HepG2 (cell line): ENCODE measurements around the gene CRTC2. TPM values are rescaled to one million over a fixed set of nuclear protein-coding genes. Genes with fewer than 3 reads are reported as not detected.

Experiments
- ATAC-seq: fragments of 200-7000 bp; cut with Tn5 transposase; 3 replicates; pipeline ENCODE4 v1.9.1; 2020; ENCODE audit warnings: mild to moderate bottlenecking, moderate library complexity
- BruUV-seq: library from RNA; stranded (reverse); fragments of 400-500 nt; replicated peaks from 2 replicates; lab custom pipeline; 2021; lab: Mats Ljungman, UMichigan
- CTCF ChIA-PET: fragments of 300-600 bp; formaldehyde crosslinking; extraction: SDS; loops from one replicate; lab custom pipeline; 2021; ENCODE audit warnings: low total read pairs, inconsistent platforms, low intra/inter-chr PET ratio; lab: Yijun Ruan, JAX
- POLR2A ChIA-PET: fragments of 350-600 bp; sonication (Branson Sonifier 250); formaldehyde crosslinking; loops from one replicate; lab custom pipeline; 2020; ENCODE audit warnings: antibody characterized with exemption, inconsistent platforms; lab: Yijun Ruan, JAX
- DNase-seq: peaks from one replicate; pipeline ENCODE4 v3.0.0-alpha.2; 2015; ENCODE audit warnings: low spot score
- FAIRE-seq: peaks from 3 replicates; lab custom pipeline; 2011; peaks lifted over from hg19 to GRCh38; lab: Jason Lieb, UNC
- H2AFZ ChIP-seq: one replicate; pipeline ENCODE4 v1.6.1; 2011; ENCODE audit warnings: low read length, inconsistent platforms
- H3K27ac ChIP-seq: fragments of 300-600 bp; 3 replicates; pipeline ENCODE4 v1.8.0; 2011; ENCODE audit warnings: mixed run types, mild to moderate bottlenecking, mixed read lengths, low read length, inconsistent platforms; ENCODE audit not compliant: insufficient read depth; ENCODE audit errors: extremely low read length
- H3K27me3 ChIP-seq, 2 experiments: fragments of 200-600 bp in 1 of 2; 2 replicates in 1 of 2; 3 replicates in 1 of 2; pipeline versions ENCODE4 v1.6.0 to v1.8.0; 2011; ENCODE audit warnings: low read length in 2 of 2, mild to moderate bottlenecking in 2 of 2, moderate library complexity in 2 of 2, inconsistent platforms in 1 of 2; ENCODE audit not compliant: insufficient read depth in 2 of 2, control insufficient read depth in 1 of 2
- H3K36me3 ChIP-seq, 2 experiments: fragments of 200-600 bp in 1 of 2; replicated peaks in 1 of 2; 2 replicates in 1 of 2; 3 replicates in 1 of 2; pipeline versions ENCODE4 v1.5.1 to v1.8.0; 2011; ENCODE audit warnings: low read length in 2 of 2, inconsistent platforms in 1 of 2; ENCODE audit not compliant: insufficient read depth in 2 of 2, control insufficient read depth in 1 of 2
- H3K4me1 ChIP-seq: 2 replicates; pipeline ENCODE4 v1.5.1; 2012; ENCODE audit warnings: low read length, inconsistent platforms; ENCODE audit not compliant: insufficient read depth
- H3K4me2 ChIP-seq: 2 replicates; pipeline ENCODE4 v1.6.0; 2011; ENCODE audit warnings: low read depth, low read length, inconsistent platforms
- H3K4me3 ChIP-seq, 3 experiments: fragments of 200-600 bp in 1 of 3; sonication (generic), shearing (Covaris generic) in 1 of 3; replicated peaks in 1 of 3; 2 replicates each; pipeline ENCODE4 v1.5.1; 2011 to 2016; ENCODE audit warnings: low read length in 3 of 3, inconsistent platforms in 2 of 3, low read depth in 2 of 3, mild to moderate bottlenecking in 2 of 3, control low read depth in 1 of 3, mixed read lengths in 1 of 3; ENCODE audit not compliant: insufficient read depth in 1 of 3
- H3K79me2 ChIP-seq: one replicate; pipeline ENCODE4 v1.6.1; 2011; ENCODE audit warnings: low read length, inconsistent platforms; ENCODE audit not compliant: insufficient read depth
- H3K9ac ChIP-seq: 2 replicates; pipeline ENCODE4 v1.6.0; 2011; ENCODE audit warnings: mild to moderate bottlenecking, low read depth, low read length, inconsistent platforms; ENCODE audit not compliant: insufficient read depth
- H3K9me3 ChIP-seq: 2 replicates; pipeline ENCODE4 v1.5.1; 2012; ENCODE audit warnings: mild to moderate bottlenecking, low read length
- H4K20me1 ChIP-seq: 2 replicates; pipeline ENCODE4 v1.6.0; 2011; ENCODE audit warnings: inconsistent platforms, mild to moderate bottlenecking, low read length, moderate library complexity; ENCODE audit not compliant: insufficient read depth
- DPF2 ChIP-seq: sonication (generic); formaldehyde crosslinking; IDR thresholded peaks from 2 replicates; pipeline ENCODE4 v1.4.0; 2020; ENCODE audit warnings: mild to moderate bottlenecking, low read depth, missing genetic modification reagents, borderline replicate concordance
- ESRRA ChIP-seq: sonication (generic); formaldehyde crosslinking; IDR thresholded peaks from 2 replicates; pipeline ENCODE4 v1.5.1; 2020; ENCODE audit warnings: mild to moderate bottlenecking, low read depth, missing genetic modification reagents
- PATZ1 ChIP-seq: sonication (generic); formaldehyde crosslinking; IDR thresholded peaks from 2 replicates; pipeline ENCODE4 v1.4.0; 2020; ENCODE audit warnings: missing genetic modification reagents
- TRAFD1 ChIP-seq: sonication (generic); formaldehyde crosslinking; IDR thresholded peaks from 2 replicates; pipeline ENCODE4 v1.5.1; 2020; ENCODE audit warnings: missing genetic modification reagents, mild to moderate bottlenecking, borderline replicate concordance
- ZHX2 ChIP-seq, 2 experiments: sonication (generic) in 1 of 2; formaldehyde crosslinking in 1 of 2; IDR thresholded peaks; 2 replicates each; pipeline versions ENCODE4 v1.6.1 to v1.9.0; 2014 to 2022; ENCODE audit warnings: antibody characterized with exemption in 1 of 2, borderline replicate concordance in 1 of 2, inconsistent platforms in 1 of 2, low read depth in 1 of 2, missing genetic modification reagents in 1 of 2
- ZNF720 ChIP-seq: sonication (generic); formaldehyde crosslinking; IDR thresholded peaks from 2 replicates; pipeline ENCODE4 v1.4.0; 2020; ENCODE audit warnings: missing genetic modification reagents
- WGBS: methylation state at CpG from one replicate; pipeline ENCODE4 v1.1.6; 2017; ENCODE audit warnings: low lambda C conversion rate; 5-methylcytosine and 5-hydroxymethylcytosine counted together
- in situ Hi-C: cut with HindIII; loops from 2 replicates; pipeline ENCODE4 v1.10.0; 2017; ENCODE audit warnings: low pct_unique_long_range_greater_than_20kb; ENCODE audit not compliant: extremely low pct_ligation_motif_present
- intact Hi-C: fragments of 100-400 bp; cut with micrococcal nuclease; formaldehyde crosslinking; loops from one replicate; pipeline ENCODE4 v1.10.0; 2022; ENCODE audit not compliant: unreplicated experiment
- polyA plus RNA-seq, 8 experiments: library from polyadenylated mRNA; depleted of rRNA in 3 of 8; stranded (reverse) in 7 of 8; unstranded in 1 of 8; fragments of >200 nt; fragmentation: Illumina TruSeq in 4 of 8; extraction: Trizol in 4 of 8; gene quantifications; 2 replicates each; pipeline versions ENCODE4 v1.2.1 to v1.2.3, GENCODE V29; 2011 to 2016; ENCODE audit warnings: low read depth in 4 of 8, missing spikeins in 1 of 8, mixed read lengths in 1 of 8; ENCODE audit not compliant: insufficient read depth in 1 of 8
- total RNA-seq, 5 experiments: library from RNA; depleted of rRNA; stranded (reverse); fragments of >200 nt; fragmentation: Illumina TruSeq; extraction: Trizol; gene quantifications; 2 replicates each; pipeline ENCODE4 v1.2.3, GENCODE V29; 2016; ENCODE audit warnings: low read depth in 1 of 5

Gene CRTC2
- total and polyA plus RNA-seq, 2 of the 13 experiments (the other 11 are each of a cell fraction or from before 2014, with no cell fraction given) = 6.1 to 26.7 TPM

- peaks cover 40% of the 10 kb centered on the region for H3K4me1 ChIP-seq
- H3K36me3 ChIP-seq = peaks cover 11 to 49% of the 10 kb centered on the region in 2 experiments; a peak in 4 of 5 replicates
- intact Hi-C loops = loop anchor here (5.0 kb wide), 1 partner anchor 328 kb away; the partner anchor contains the start of gene HAX1
- no peak overlapping the region for H2AFZ ChIP-seq
- H3K27ac ChIP-seq = peak overlapping the region; percentile 14
- CTCF ChIA-PET = no interaction called here
- H3K9me3 ChIP-seq = no peaks in the 10 kb centered on the region
- H3K4me3 ChIP-seq = peak overlapping the region in 1 of 3 experiments; percentile 81; a peak in 2 of 6 replicates
- FAIRE-seq = no peak
- peak overlapping the region; percentile 82; the same call in 1 of the 2 replicates for H3K9ac ChIP-seq
- ATAC-seq = no peak
- in situ Hi-C loops = loop anchor here (10.0 kb wide), 1 partner anchor 120 kb away; no protein-coding TSS in a partner anchor
- H4K20me1 ChIP-seq = no peaks in the 10 kb centered on the region
- POLR2A ChIA-PET = interaction anchor here (1.4 to 5.3 kb wide), 7 partner anchors 10 to 33 kb away, joined by 5 to 43 read pairs (median 20); partner anchors contain the start of genes CREB3L4, CRTC2, GATAD2B and JTB
- no peaks in the 10 kb centered on the region for H3K27me3 ChIP-seq
- no peak for TF ChIP-seq TRAFD1
- no peak for TF ChIP-seq ZHX2 (IDR thresholded peaks at IDR 0.05; ENCODE audit: low read depth)
- no peak for TF ChIP-seq ZHX2 (CRISPR knock-in tag; IDR thresholded peaks at IDR 0.05; ENCODE audit: borderline replicate concordance)
- TF ChIP-seq ZNF720 = no peak
- no peak for TF ChIP-seq ESRRA (CRISPR knock-in tag)
- TF ChIP-seq PATZ1 (CRISPR knock-in tag) = no peak
- TF ChIP-seq DPF2 = no peak
- peak overlapping the region; percentile 87 for H3K4me2 ChIP-seq
- 90% methylated on average over 3 of the region's 3 CpGs for WGBS
- peaks cover 11% of the 10 kb centered on the region for H3K79me2 ChIP-seq
- BruUV-seq = TSS peak; percentile 25
- DNase-seq = no peak
These were observed 13.6 kb downstream of the CRTC2 start for GRCh38 chr1:153944827-153945117.
